Thyroid gland (tissue), 4 donors: Measurements from ENCODE around the gene FKBP1A. TPM values are rescaled to one million over a fixed set of nuclear protein-coding genes. Genes with fewer than 3 reads are reported as not detected.

ENCODE experiments used
- DNase-seq, 2 donors: peaks; one replicate each; pipeline ENCODE4 v3.0.0-alpha.2; 2019
- H3K27ac ChIP-seq, 3 donors: fragments of 200-600 bp; sonication (generic); 1 replicate in 2 of 3; 2 replicates in 1 of 3; pipeline ENCODE4 v1.5.1; 2016 to 2019; ENCODE audit warnings: mild to moderate bottlenecking in 1 of 3, moderate library complexity in 1 of 3
- H3K27me3 ChIP-seq: fragments of 200-600 bp; sonication (generic); one replicate; pipeline ENCODE4 v1.5.1; 2019
- H3K36me3 ChIP-seq, 2 donors: fragments of 200-600 bp; sonication (generic); one replicate each; pipeline ENCODE4 v1.5.1; 2016 to 2019
- H3K4me1 ChIP-seq, 2 donors: fragments of 200-600 bp; sonication (generic); one replicate each; pipeline ENCODE4 v1.5.1; 2017 to 2019
- H3K4me3 ChIP-seq, 3 donors: fragments of 200-600 bp; sonication (generic); replicated peaks in 1 of 3; 1 replicate in 2 of 3; 2 replicates in 1 of 3; pipeline ENCODE4 v1.5.1; 2016; ENCODE audit warnings: mild to moderate bottlenecking in 1 of 3
- H3K9me3 ChIP-seq: fragments of 200-600 bp; sonication (generic); one replicate; pipeline ENCODE4 v1.5.1; 2017
- CTCF ChIP-seq, 6 experiments: fragments of 200-600 bp in 3 of 6; fragments of 450-650 bp in 3 of 6; sonication (generic) in 3 of 6; IDR thresholded peaks; one replicate each; pipeline ENCODE4 v1.5.1; 2016 to 2019; ENCODE audit warnings: antibody characterized with exemption in 6 of 6, mild to moderate bottlenecking in 2 of 6, inconsistent platforms in 1 of 6, moderate library complexity in 1 of 6
- POLR2A ChIP-seq, 2 donors: fragments of 450-650 bp; IDR thresholded peaks; one replicate each; pipeline ENCODE4 v1.6.1; 2017; ENCODE audit warnings: antibody characterized with exemption in 2 of 2, mild to moderate bottlenecking in 2 of 2, moderate library complexity in 1 of 2
- WGBS, 2 donors: methylation state at CpG; one replicate each; pipeline ENCODE4 v1.1.5; 2017; 5-methylcytosine and 5-hydroxymethylcytosine counted together
- intact Hi-C: fragments of 100-400 bp; cut with DNase I; formaldehyde crosslinking; loops from one replicate; pipeline ENCODE4 v1.15.1; 2023
- total RNA-seq, 4 donors: library from RNA; depleted of rRNA; stranded (reverse); fragments of >200 nt; gene quantifications; one replicate each; pipeline ENCODE4 v1.2.3, GENCODE V29; 2016

The FKBP1A gene
- total RNA-seq, 4 donors from 2014 or later = 142 to 272 (median 189) TPM

GRCh38 chr20:1423625-1424106, 30.8 kb upstream of the FKBP1A start:
- no peak overlapping the region for H3K27ac ChIP-seq
- H3K4me3 ChIP-seq = no peak overlapping the region
- intact Hi-C loops = no loop called here
- no peak for DNase-seq
- no peaks in the 10 kb centered on the region for H3K36me3 ChIP-seq
- H3K9me3 ChIP-seq = no peaks in the 10 kb centered on the region
- WGBS, 2 donors = 31 to 58% methylated on average over 6 to 7 of the region's 7 CpGs
- TF ChIP-seq CTCF (IDR thresholded peaks at IDR 0.05) (no peak), POLR2A (IDR thresholded peaks at IDR 0.05) (no peak)
- H3K4me1 ChIP-seq = no peaks in the 10 kb centered on the region
- no peaks in the 10 kb centered on the region for H3K27me3 ChIP-seq

- DNase-seq = no peak
- 84 to 91% methylated on average over 6 of the region's 6 CpGs for whole genome bisulfite sequencing, 2 donors
- no peak overlapping the region for H3K27ac ChIP-seq
- H3K36me3 ChIP-seq = no peaks in the 10 kb centered on the region
- no peak overlapping the region for H3K4me3 ChIP-seq
- H3K27me3 ChIP-seq = no peaks in the 10 kb centered on the region
- H3K9me3 ChIP-seq = no peaks in the 10 kb centered on the region
- intact Hi-C loops = no loop called here
- TF ChIP-seq POLR2A (IDR thresholded peaks at IDR 0.05) = no peak
- TF ChIP-seq CTCF (IDR thresholded peaks at IDR 0.05) = no peak
- no peaks in the 10 kb centered on the region for H3K4me1 ChIP-seq
Measured at GRCh38 chr20:1423206-1423605, 30.4 kb upstream of the FKBP1A start.

DNA sequence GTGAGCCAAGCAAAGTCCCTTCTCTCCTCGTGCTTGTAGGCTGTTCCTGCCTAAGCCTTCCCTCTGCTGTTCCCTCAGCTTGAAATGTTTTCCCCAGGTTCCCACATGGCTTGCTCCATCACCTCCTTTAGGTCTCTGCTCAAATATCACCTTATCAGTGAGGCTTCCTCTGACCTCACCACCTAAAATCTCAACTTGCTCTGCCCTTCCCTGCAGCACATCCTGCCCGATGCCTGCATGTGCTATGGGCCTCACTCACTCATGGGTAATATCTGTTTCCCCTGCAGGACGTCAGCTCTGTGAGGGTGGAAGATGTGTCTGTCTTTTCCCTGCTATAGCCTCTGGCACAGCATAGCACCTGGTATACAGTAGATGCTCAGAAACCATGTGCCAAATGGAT, 29.9 kb upstream of the FKBP1A start:
- intact Hi-C loops = no loop called here
- TF ChIP-seq POLR2A (IDR thresholded peaks at IDR 0.05) = no peak
- TF ChIP-seq CTCF (IDR thresholded peaks at IDR 0.05) = no peak
- no peaks in the 10 kb centered on the region for H3K9me3 ChIP-seq
- H3K27me3 ChIP-seq = no peaks in the 10 kb centered on the region
- no peaks in the 10 kb centered on the region for H3K4me1 ChIP-seq
- WGBS, 2 donors = 48 to 55% methylated on average over 3 of the region's 3 CpGs
- H3K4me3 ChIP-seq = no peak overlapping the region
- no peak for DNase-seq
- H3K36me3 ChIP-seq = no peaks in the 10 kb centered on the region
- H3K27ac ChIP-seq = no peak overlapping the region

DNA sequence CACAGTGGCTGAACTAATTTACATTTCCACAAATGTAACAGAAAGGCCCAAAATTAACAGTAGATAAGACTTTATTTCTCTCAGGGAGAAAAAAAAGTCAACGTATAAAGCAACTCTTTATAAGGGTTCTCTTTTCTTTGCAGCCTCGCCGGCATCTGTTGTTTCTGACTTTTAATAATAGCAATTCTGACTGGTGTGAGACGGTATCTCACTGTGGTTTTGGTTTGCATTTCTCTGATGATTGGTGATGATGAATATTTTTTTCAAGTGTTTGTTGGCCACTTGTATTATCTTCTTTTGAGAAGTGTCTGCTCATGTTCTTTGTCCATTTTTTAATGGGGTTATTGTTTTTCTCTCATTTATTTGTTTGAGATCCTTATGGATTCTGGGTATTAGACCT, 27.2 kb upstream of the FKBP1A start:
- no peak for DNase-seq
- Histone ChIP-seq H3K4me3 (no peak overlapping the region), H3K27me3 (no peaks in the 10 kb centered on the region), H3K4me1 (no peaks in the 10 kb centered on the region), H3K27ac (no peak overlapping the region), H3K36me3 (no peaks in the 10 kb centered on the region), H3K9me3 (no peaks in the 10 kb centered on the region)
- intact Hi-C loops = no loop called here
- WGBS, 2 donors = 95% methylated on average over 4 of the region's 4 CpGs
- TF ChIP-seq POLR2A (IDR thresholded peaks at IDR 0.05) (no peak), CTCF (IDR thresholded peaks at IDR 0.05) (no peak)

- no peak for DNase-seq
- Histone ChIP-seq H3K27ac (no peak overlapping the region), H3K27me3 (no peaks in the 10 kb centered on the region), H3K9me3 (no peaks in the 10 kb centered on the region), H3K4me1 (no peaks in the 10 kb centered on the region), H3K4me3 (no peak overlapping the region), H3K36me3 (no peaks in the 10 kb centered on the region)
- 49 to 61% methylated on average over 3 of the region's 3 CpGs for WGBS, 2 donors
- intact Hi-C loops = no loop called here
- TF ChIP-seq CTCF (IDR thresholded peaks at IDR 0.05) (no peak), POLR2A (IDR thresholded peaks at IDR 0.05) (no peak)
Measured at GRCh38 chr20:1418350-1418749, 25.5 kb upstream of the FKBP1A start.
